Ishikawa (cell line): ENCODE measurements around the gene RPL7A.

Experiments
- CEBPB ChIP-seq: IDR thresholded peaks from 2 replicates; pipeline ENCODE4 v1.6.1; 2012
- CREB1 ChIP-seq: IDR thresholded peaks from 2 replicates; pipeline ENCODE4 v1.6.1; 2012; ENCODE audit warnings: low read depth
- EGR1 ChIP-seq: IDR thresholded peaks from 2 replicates; pipeline ENCODE4 v1.6.1; 2012
- EP300 ChIP-seq: IDR thresholded peaks from 2 replicates; pipeline ENCODE4 v1.6.1; 2012; ENCODE audit warnings: borderline replicate concordance
- FOXM1 ChIP-seq: IDR thresholded peaks from 2 replicates; pipeline ENCODE4 v1.6.1; 2012; ENCODE audit warnings: low read depth, borderline replicate concordance
- NFIC ChIP-seq: IDR thresholded peaks from 2 replicates; pipeline ENCODE4 v1.6.1; 2012
- RAD21 ChIP-seq: IDR thresholded peaks from 2 replicates; pipeline ENCODE4 v1.6.1; 2012; ENCODE audit warnings: low read depth
- REST ChIP-seq: IDR thresholded peaks from 2 replicates; pipeline ENCODE4 v1.6.1; 2012; ENCODE audit warnings: low read depth, mild to moderate bottlenecking
- TAF1 ChIP-seq: IDR thresholded peaks from 2 replicates; pipeline ENCODE4 v1.6.1; 2012; ENCODE audit warnings: low read depth, mild to moderate bottlenecking
- TCF12 ChIP-seq: IDR thresholded peaks from 2 replicates; pipeline ENCODE4 v1.6.1; 2012; ENCODE audit warnings: low read depth
- USF1 ChIP-seq: IDR thresholded peaks from 2 replicates; pipeline ENCODE4 v1.6.1; 2012
- YY1 ChIP-seq: IDR thresholded peaks from 2 replicates; pipeline ENCODE4 v1.6.1; 2012; ENCODE audit warnings: low read depth
- ZBTB7A ChIP-seq: IDR thresholded peaks from 2 replicates; pipeline ENCODE4 v1.6.1; 2012; ENCODE audit warnings: low read depth

- no peak for TF ChIP-seq CEBPB
- no peak for TF ChIP-seq EP300
- TF ChIP-seq ZBTB7A = no peak
- no peak for TF ChIP-seq FOXM1
- TF ChIP-seq TAF1 = no peak
- no peak for TF ChIP-seq REST
- no peak for TF ChIP-seq TCF12
- TF ChIP-seq NFIC = no peak
- no peak for TF ChIP-seq CREB1
- no peak for TF ChIP-seq RAD21
- no peak for TF ChIP-seq EGR1
- no peak for TF ChIP-seq YY1
- no peak for TF ChIP-seq USF1
Observed at GRCh38 chr9:133306242-133307204, 41.5 kb upstream of the RPL7A start.
